HepG2 (cell line): ENCODE measurements around the gene BUB1B. TPM values are rescaled to one million over a fixed set of nuclear protein-coding genes. Genes with fewer than 3 reads are reported as not detected.

Source experiments
- ATF4 ChIP-seq, 2 experiments: fragments of 450-650 bp in 1 of 2; sonication (generic) in 1 of 2; formaldehyde crosslinking; IDR thresholded peaks; 2 replicates each; pipeline versions ENCODE4 v1.5.0 to v1.8.0; 2020 to 2022; ENCODE audit warnings: mild to moderate bottlenecking in 1 of 2, missing genetic modification reagents in 1 of 2
- CTCF ChIP-seq: sonication (generic); formaldehyde crosslinking; IDR thresholded peaks from 2 replicates; pipeline ENCODE4 v1.5.0; 2020; ENCODE audit warnings: mild to moderate bottlenecking, missing genetic modification reagents, moderate library complexity
- GPN1 ChIP-seq: sonication (generic); formaldehyde crosslinking; IDR thresholded peaks from 2 replicates; pipeline ENCODE4 v1.5.1; 2020; ENCODE audit warnings: missing genetic modification reagents, borderline replicate concordance
- ISL2 ChIP-seq: sonication (generic); formaldehyde crosslinking; IDR thresholded peaks from 2 replicates; pipeline ENCODE4 v1.5.0; 2020; ENCODE audit warnings: missing genetic modification reagents
- KLF12 ChIP-seq: sonication (generic); formaldehyde crosslinking; IDR thresholded peaks from 2 replicates; pipeline ENCODE4 v1.4.0; 2020; ENCODE audit warnings: missing genetic modification reagents, borderline replicate concordance
- NRL ChIP-seq: sonication (generic); formaldehyde crosslinking; IDR thresholded peaks from 2 replicates; pipeline ENCODE4 v1.5.0; 2020; ENCODE audit warnings: missing genetic modification reagents, mild to moderate bottlenecking, moderate library complexity, borderline replicate concordance
- PAF1 ChIP-seq: IDR thresholded peaks from 2 replicates; pipeline ENCODE4 v1.6.1; 2016; ENCODE audit warnings: missing genetic modification reagents, missing compliant biosample characterization
- POLR2A ChIP-seq, 2 experiments: IDR thresholded peaks; 2 replicates each; pipeline ENCODE4 v1.6.1; 2011; ENCODE audit warnings: low read depth in 2 of 2, low read length in 2 of 2, mild to moderate bottlenecking in 1 of 2, moderate library complexity in 1 of 2; ENCODE audit not compliant: insufficient read depth in 1 of 2
- RFX1 ChIP-seq: fragments of 450-650 bp; IDR thresholded peaks from 2 replicates; pipeline ENCODE4 v1.6.1; 2017
- SMARCE1 ChIP-seq: fragments of 450-650 bp; IDR thresholded peaks from 2 replicates; pipeline ENCODE4 v1.6.1; 2017; ENCODE audit warnings: borderline replicate concordance
- SOX6 ChIP-seq, 2 experiments: fragments of 450-650 bp in 1 of 2; sonication (generic) in 1 of 2; formaldehyde crosslinking in 1 of 2; IDR thresholded peaks; 2 replicates each; pipeline versions ENCODE4 v1.4.0 to v1.6.1; 2017 to 2020; ENCODE audit warnings: antibody characterized with exemption in 1 of 2, mild to moderate bottlenecking in 1 of 2, missing genetic modification reagents in 1 of 2
- TAF15 ChIP-seq: fragments of 200-400 bp; formaldehyde crosslinking; IDR thresholded peaks from one replicate; pipeline ENCODE4 v1.6.1; 2018; ENCODE audit warnings: mild to moderate bottlenecking, low read depth, low read length; ENCODE audit not compliant: poor library complexity, severe bottlenecking
- THAP11 ChIP-seq: IDR thresholded peaks from 2 replicates; pipeline ENCODE4 v1.6.1; 2016; ENCODE audit warnings: missing biosample characterization, missing genetic modification reagents
- TRAFD1 ChIP-seq: sonication (generic); formaldehyde crosslinking; IDR thresholded peaks from 2 replicates; pipeline ENCODE4 v1.5.1; 2020; ENCODE audit warnings: missing genetic modification reagents, mild to moderate bottlenecking, borderline replicate concordance
- ZNF20 ChIP-seq: sonication (generic); formaldehyde crosslinking; IDR thresholded peaks from 2 replicates; pipeline ENCODE4 v1.4.0; 2020; ENCODE audit warnings: mild to moderate bottlenecking, moderate library complexity, missing genetic modification reagents
- ZNF232 ChIP-seq: sonication (generic); formaldehyde crosslinking; IDR thresholded peaks from 2 replicates; pipeline ENCODE4 v1.4.0; 2020; ENCODE audit warnings: missing genetic modification reagents, borderline replicate concordance
- ZNF253 ChIP-seq: sonication (generic); formaldehyde crosslinking; IDR thresholded peaks from 2 replicates; pipeline ENCODE4 v1.8.0; 2022; ENCODE audit warnings: mild to moderate bottlenecking, missing genetic modification reagents, borderline replicate concordance
- ZNF263 ChIP-seq: sonication (generic); formaldehyde crosslinking; IDR thresholded peaks from 2 replicates; pipeline ENCODE4 v1.4.0; 2020; ENCODE audit warnings: missing genetic modification reagents
- ZNF335 ChIP-seq: sonication (generic); formaldehyde crosslinking; IDR thresholded peaks from 2 replicates; pipeline ENCODE4 v1.4.0; 2020; ENCODE audit warnings: missing genetic modification reagents
- ZNF460 ChIP-seq: sonication (generic); formaldehyde crosslinking; IDR thresholded peaks from 2 replicates; pipeline ENCODE4 v1.5.1; 2020; ENCODE audit warnings: missing genetic modification reagents, mild to moderate bottlenecking, borderline replicate concordance
- ZNF496 ChIP-seq: sonication (generic); formaldehyde crosslinking; IDR thresholded peaks from 2 replicates; pipeline ENCODE4 v1.8.1; 2023; ENCODE audit warnings: mild to moderate bottlenecking, moderate library complexity, missing genetic modification reagents; ENCODE audit not compliant: insufficient replicate concordance
- ZNF615 ChIP-seq: sonication (generic); formaldehyde crosslinking; IDR thresholded peaks from 2 replicates; pipeline ENCODE4 v1.5.0; 2020; ENCODE audit warnings: mild to moderate bottlenecking, missing genetic modification reagents, borderline replicate concordance
- polyA plus RNA-seq, 8 experiments: library from polyadenylated mRNA; depleted of rRNA in 3 of 8; stranded (reverse) in 7 of 8; unstranded in 1 of 8; fragments of >200 nt; fragmentation: Illumina TruSeq in 4 of 8; extraction: Trizol in 4 of 8; gene quantifications; 2 replicates each; pipeline versions ENCODE4 v1.2.1 to v1.2.3, GENCODE V29; 2011 to 2016; ENCODE audit warnings: low read depth in 4 of 8, missing spikeins in 1 of 8, mixed read lengths in 1 of 8; ENCODE audit not compliant: insufficient read depth in 1 of 8
- total RNA-seq, 5 experiments: library from RNA; depleted of rRNA; stranded (reverse); fragments of >200 nt; fragmentation: Illumina TruSeq; extraction: Trizol; gene quantifications; 2 replicates each; pipeline ENCODE4 v1.2.3, GENCODE V29; 2016; ENCODE audit warnings: low read depth in 1 of 5
- TF ChIP-seq, protein P1 (sequence below): sonication (generic); formaldehyde crosslinking; IDR thresholded peaks from 2 replicates; pipeline ENCODE4 v1.8.0; 2022; ENCODE audit warnings: missing genetic modification reagents, mild to moderate bottlenecking, borderline replicate concordance

Gene BUB1B
- total and polyA plus RNA-seq, 2 of the 13 experiments (the other 11 are each of a cell fraction or from before 2014, with no cell fraction given) = 26.2 to 63.5 TPM

DNA sequence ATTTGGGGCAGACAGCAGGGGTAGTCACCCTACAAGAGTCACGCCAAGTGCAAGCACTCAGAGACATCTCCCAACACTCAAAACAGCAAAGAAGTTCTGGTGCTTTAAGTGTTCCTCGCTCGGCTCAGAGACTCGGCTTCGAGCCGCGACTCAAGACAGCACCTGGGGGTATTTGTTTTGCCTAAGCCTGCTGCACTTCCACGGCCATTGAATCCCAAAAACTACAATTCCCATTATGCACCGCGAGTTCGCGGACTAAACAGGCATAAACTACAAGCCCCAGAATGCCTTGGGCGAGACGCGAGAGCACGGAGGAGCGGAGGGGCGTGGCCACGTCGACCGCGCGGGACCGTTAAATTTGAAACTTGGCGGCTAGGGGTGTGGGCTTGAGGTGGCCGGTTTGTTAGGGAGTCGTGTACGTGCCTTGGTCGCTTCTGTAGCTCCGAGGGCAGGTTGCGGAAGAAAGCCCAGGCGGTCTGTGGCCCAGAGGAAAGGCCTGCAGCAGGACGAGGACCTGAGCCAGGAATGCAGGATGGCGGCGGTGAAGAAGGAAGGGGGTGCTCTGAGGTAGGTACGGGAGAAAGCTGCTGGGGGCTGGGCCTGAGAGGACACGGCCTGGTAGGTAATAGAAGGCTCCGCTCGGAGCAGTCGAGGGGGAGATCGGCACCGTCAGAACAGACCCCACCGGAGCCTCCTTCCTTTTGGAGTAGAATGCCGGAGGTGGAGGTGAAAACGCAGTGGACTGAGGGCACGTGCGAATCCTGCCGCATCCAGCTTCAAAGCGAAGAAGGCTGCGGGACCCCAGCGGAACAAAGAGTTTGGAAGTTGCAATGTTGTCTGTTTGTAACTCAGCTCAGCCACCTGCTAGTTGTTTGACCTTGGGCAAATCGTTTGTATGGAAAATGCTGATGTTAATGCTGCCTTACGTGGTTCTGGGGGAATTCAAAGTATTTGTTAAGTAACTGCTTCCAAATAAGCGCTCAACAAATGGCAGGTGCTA, at the start of gene BUB1B (continued):
- TF ChIP-seq THAP11 (CRISPR knock-in tag) (peak; percentile 100), TRAFD1 (peak; percentile 61; the same call in 1 of the 2 replicates), CTCF (CRISPR knock-in tag) (peak; percentile 15; the same call in 1 of the 2 replicates), POLR2A (IDR thresholded peaks at IDR 0.05; ENCODE audit: insufficient read depth in 1 of 2, low read depth in 2 of 2, low read length in 2 of 2) (peak; percentile 62 to 69; a peak in 3 of 4 replicates), TAF15 (no peak), NRL (CRISPR knock-in tag) (no peak; the same call in 1 of the 2 replicates), ZNF263 (CRISPR knock-in tag) (no peak; the same call in 1 of the 2 replicates), ZNF232 (no peak), ZNF335 (CRISPR knock-in tag) (0 out of 2 replicates have a peak, but pooled peaks have one; percentile 63), ZNF253 (CRISPR knock-in tag) (peak; percentile 88; the same call in 1 of the 2 replicates), ATF4 (CRISPR knock-in tag; IDR thresholded peaks at IDR 0.05) (peak in 1 of 2 experiments; percentile 71; a peak in 2 of 4 replicates), GPN1 (CRISPR knock-in tag) (no peak), SOX6 (IDR thresholded peaks at IDR 0.05) (no peak), SOX6 (CRISPR knock-in tag; IDR thresholded peaks at IDR 0.05) (peak; percentile 53), RFX1 (no peak), PAF1 (CRISPR knock-in tag) (no peak), SMARCE1 (no peak), ZNF20 (CRISPR knock-in tag) (no peak), ZNF615 (CRISPR knock-in tag) (no peak), ZNF460 (CRISPR knock-in tag) (no peak), ISL2 (no peak), KLF12 (CRISPR knock-in tag) (peak; percentile 91), ZNF496 (CRISPR knock-in tag) (no peak)
- TF ChIP-seq, protein P1, sequence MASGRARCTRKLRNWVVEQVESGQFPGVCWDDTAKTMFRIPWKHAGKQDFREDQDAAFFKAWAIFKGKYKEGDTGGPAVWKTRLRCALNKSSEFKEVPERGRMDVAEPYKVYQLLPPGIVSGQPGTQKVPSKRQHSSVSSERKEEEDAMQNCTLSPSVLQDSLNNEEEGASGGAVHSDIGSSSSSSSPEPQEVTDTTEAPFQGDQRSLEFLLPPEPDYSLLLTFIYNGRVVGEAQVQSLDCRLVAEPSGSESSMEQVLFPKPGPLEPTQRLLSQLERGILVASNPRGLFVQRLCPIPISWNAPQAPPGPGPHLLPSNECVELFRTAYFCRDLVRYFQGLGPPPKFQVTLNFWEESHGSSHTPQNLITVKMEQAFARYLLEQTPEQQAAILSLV (CRISPR knock-in tag) = peak; percentile 92
